GM10266 (cell line): Measurements from ENCODE around the gene SUCLG2.

Experiments
- DNase-seq: peaks from one replicate; pipeline ENCODE4 v3.0.0; 2012; ENCODE audit errors: extremely low spot score
- CTCF ChIP-seq: IDR thresholded peaks from 2 replicates; pipeline ENCODE4 v1.5.1; 2012; ENCODE audit warnings: mild to moderate bottlenecking, low read depth; ENCODE audit not compliant: control insufficient read depth, insufficient read depth; ENCODE audit errors: missing control alignments

The SUCLG2 gene

DNA sequence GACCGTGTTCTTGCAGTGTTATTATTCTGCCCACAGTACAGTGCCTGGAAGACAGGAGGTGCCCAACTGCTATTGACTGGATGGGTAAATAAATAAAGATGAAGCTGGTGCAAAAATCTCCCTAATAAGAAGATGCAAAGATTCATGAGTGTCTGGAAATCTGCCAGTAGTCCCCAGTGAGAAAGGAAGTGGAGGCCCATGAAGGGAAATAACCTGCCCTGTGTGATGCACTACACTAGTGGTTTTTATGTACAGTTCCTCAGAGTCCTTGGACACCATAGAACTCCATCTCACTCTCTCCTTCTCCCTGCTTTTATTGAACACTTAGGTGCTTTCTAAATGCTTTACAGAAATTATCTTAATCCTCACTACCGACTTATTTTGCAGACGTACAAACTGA is 8.3 kb upstream of the SUCLG2 start:
- peak; percentile 12 for DNase-seq
- TF ChIP-seq CTCF = no peak

DNA sequence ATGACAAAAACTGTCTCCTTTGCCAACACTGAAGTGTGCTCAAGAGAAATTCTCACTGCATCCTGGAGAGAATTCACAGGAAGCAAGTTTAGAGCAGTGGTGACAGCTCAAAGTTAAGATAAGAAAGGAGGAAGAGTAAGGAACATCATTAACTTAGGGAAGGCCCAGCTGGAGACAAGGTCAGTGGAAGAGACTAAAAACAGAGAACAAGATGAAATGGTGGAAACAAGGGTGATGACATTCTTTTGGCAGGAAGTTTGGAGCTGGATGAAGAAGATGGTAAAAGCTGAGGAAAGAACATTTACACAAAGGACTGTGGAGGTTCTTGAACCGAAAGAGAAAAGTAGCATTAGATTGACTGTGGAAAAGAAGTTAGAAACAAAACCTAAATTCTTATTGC is 6.7 kb upstream of the SUCLG2 start:
- DNase-seq = no peak
- TF ChIP-seq CTCF = no peak

- no peak for TF ChIP-seq CTCF
- no peak for DNase-seq
Measured at GRCh38 chr3:67657192-67657591, 2.8 kb upstream of the SUCLG2 start.

GRCh38 chr3:67656614-67657013 is 2.2 kb upstream of the SUCLG2 start:
- TF ChIP-seq CTCF = no peak
- no peak for DNase-seq

DNA sequence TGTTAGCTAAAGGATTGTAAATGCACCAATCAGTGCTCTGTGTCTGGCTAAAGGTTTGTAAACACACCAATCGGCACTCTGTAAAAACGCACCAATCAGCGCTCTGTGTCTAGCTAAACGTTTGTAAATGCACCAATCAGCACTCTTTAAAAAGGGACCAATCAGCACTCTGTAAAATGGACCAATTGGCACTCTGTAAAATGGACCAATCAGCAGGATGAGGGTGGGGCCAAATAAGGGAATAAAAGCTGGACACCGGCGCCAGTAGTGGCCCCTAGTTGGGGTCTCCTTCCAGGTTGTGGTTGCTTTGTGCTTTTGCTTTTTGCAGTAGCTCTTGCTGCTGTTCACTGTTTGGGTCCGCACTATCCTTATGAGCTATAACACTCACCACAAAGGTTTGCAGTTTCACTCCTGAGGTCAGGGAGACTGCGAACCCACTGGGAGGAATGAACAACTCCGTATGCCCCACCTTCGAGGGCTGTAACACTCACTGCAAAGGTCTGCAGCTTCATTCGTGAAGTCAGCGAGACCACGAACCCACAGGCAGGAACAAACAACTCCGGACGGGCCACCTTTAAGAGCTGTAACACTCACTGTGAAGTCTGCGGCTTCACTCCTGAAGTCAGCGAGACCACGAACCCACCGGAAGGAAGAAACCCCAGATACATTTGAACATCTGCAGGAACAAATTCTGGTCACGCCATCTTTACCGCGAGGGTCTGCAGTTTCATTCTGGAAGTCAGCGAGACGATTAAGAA is 1.1 kb upstream of the SUCLG2 start:
- no peak for TF ChIP-seq CTCF
- DNase-seq = peak; percentile 9

DNA sequence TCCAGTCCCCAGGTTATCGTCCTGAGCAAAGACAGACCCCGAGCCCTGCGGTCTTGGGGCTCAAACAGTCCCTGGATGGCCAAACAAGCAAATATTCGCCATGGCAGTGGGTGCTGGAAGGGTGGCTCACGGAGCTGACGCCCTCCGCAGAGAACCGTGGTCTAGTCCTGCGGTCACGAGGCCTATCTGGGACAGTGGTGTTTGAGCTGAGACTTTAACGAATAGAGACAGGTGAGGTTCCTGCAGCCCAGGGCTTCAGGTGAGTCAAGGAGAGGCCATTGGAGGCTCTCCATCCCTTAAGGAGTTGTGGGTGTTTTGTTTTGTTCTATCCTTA is 399 bp upstream of the SUCLG2 start:
- TF ChIP-seq CTCF = no peak

DNA sequence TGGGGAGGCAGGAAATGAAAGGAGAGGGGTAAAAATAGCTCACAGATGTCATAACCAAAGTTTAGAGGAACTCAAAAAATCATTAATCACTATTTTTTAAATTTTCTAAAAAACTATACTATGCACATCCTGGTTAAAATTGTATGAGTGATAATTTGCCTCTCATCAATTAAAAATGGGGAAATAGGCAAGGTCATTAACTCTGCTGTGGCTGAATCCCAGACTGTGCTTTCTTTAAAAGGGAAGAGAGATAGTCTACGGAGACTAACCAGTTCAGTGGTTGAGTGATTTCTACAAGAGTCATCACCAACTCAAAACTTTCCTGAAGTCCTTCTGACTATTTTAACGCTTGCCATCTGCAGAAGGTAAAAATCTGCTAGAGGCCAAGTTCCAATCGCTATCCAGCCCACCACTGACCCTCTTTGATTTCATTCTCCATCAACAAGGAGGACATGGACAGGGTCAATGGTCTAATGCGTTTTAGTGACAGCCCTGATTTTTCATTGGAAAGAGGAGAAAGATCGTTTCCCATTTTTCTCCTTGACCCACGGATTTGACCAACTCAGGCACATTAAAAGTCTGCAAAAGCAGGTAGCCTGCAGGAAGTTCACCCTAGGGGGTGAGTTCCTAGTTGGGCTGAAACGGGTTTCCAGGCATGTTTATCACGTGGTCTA is 850 bp downstream of the SUCLG2 start:
- peak; percentile 20 for DNase-seq
- no peak for TF ChIP-seq CTCF

More for the DNA sequence above, 399 bp upstream of the SUCLG2 start:
- DNase-seq = no peak
